Keratinocyte (primary cell): Measurements from ENCODE around the gene TEX28. TPM values are rescaled to one million over a fixed set of nuclear protein-coding genes. Genes with fewer than 3 reads are reported as not detected.

Experiments
- DNase-seq: peaks from one replicate; pipeline ENCODE4 v3.0.0-alpha.2; 2011; ENCODE audit warnings: low read depth, missing footprints, low spot score
- FAIRE-seq: peaks from 2 replicates; lab custom pipeline; 2011; peaks lifted over from hg19 to GRCh38; lab: Jason Lieb, UNC
- H2AFZ ChIP-seq: 2 replicates; pipeline ENCODE4 v1.6.0; 2012; ENCODE audit warnings: low read length, control low read depth, inconsistent platforms; ENCODE audit not compliant: control insufficient read depth
- H3K27ac ChIP-seq: 2 replicates; pipeline ENCODE4 v1.5.1; 2011; ENCODE audit warnings: low read length; ENCODE audit not compliant: control insufficient read depth, insufficient read depth
- H3K27me3 ChIP-seq: 3 replicates; pipeline ENCODE4 v1.6.0; 2011; ENCODE audit warnings: low read length; ENCODE audit not compliant: control insufficient read depth, insufficient read depth; ENCODE audit errors: extremely low read depth
- H3K36me3 ChIP-seq, 2 experiments: 2 replicates in 1 of 2; 3 replicates in 1 of 2; pipeline ENCODE4 v1.5.1; 2011; ENCODE audit warnings: low read length in 2 of 2, mild to moderate bottlenecking in 1 of 2; ENCODE audit not compliant: control insufficient read depth in 2 of 2, insufficient read depth in 2 of 2; ENCODE audit errors: extremely low read depth in 1 of 2
- H3K4me1 ChIP-seq: 3 replicates; pipeline ENCODE4 v1.5.1; 2011; ENCODE audit warnings: low read length; ENCODE audit not compliant: control insufficient read depth, insufficient read depth; ENCODE audit errors: extremely low read depth
- H3K4me2 ChIP-seq: 3 replicates; pipeline ENCODE4 v1.6.0; 2011; ENCODE audit warnings: low read depth, low read length; ENCODE audit not compliant: control insufficient read depth, insufficient read depth; ENCODE audit errors: extremely low read depth
- H3K4me3 ChIP-seq, 3 experiments: fragments of 200-600 bp in 1 of 3; sonication (generic) in 1 of 3; 2 replicates in 2 of 3; 3 replicates in 1 of 3; pipeline ENCODE4 v1.5.1; 2011 to 2016; ENCODE audit warnings: low read length in 3 of 3, mild to moderate bottlenecking in 3 of 3, control low read depth in 2 of 3, inconsistent platforms in 1 of 3, low read depth in 1 of 3, mixed read lengths in 1 of 3, mixed run types in 1 of 3, moderate library complexity in 1 of 3; ENCODE audit not compliant: control insufficient read depth in 2 of 3, insufficient read depth in 2 of 3; ENCODE audit errors: extremely low read depth in 1 of 3
- H3K79me2 ChIP-seq: 2 replicates; pipeline ENCODE4 v1.6.0; 2012; ENCODE audit warnings: low read length; ENCODE audit not compliant: control insufficient read depth, insufficient read depth
- H3K9ac ChIP-seq: 3 replicates; pipeline ENCODE4 v1.6.0; 2011; ENCODE audit warnings: low read length; ENCODE audit not compliant: control insufficient read depth, insufficient read depth; ENCODE audit errors: extremely low read depth
- H3K9me1 ChIP-seq: 3 replicates; pipeline ENCODE4 v1.6.0; 2011; ENCODE audit warnings: low read length; ENCODE audit not compliant: control insufficient read depth, insufficient read depth; ENCODE audit errors: extremely low read depth
- H3K9me3 ChIP-seq: 2 replicates; pipeline ENCODE4 v1.5.1; 2012; ENCODE audit warnings: low read depth, low read length; ENCODE audit not compliant: control insufficient read depth
- H4K20me1 ChIP-seq: 3 replicates; pipeline ENCODE4 v1.6.0; 2011; ENCODE audit warnings: low read length; ENCODE audit not compliant: control insufficient read depth, insufficient read depth; ENCODE audit errors: extremely low read depth
- EZH2 ChIP-seq: IDR thresholded peaks from one replicate; pipeline ENCODE4 v1.6.1; 2012; ENCODE audit warnings: inconsistent platforms, mild to moderate bottlenecking, low read length, moderate library complexity
- dilution Hi-C: fragments of 300-500 bp; cut with MboI; formaldehyde crosslinking; loops from one replicate; pipeline ENCODE4 v1.7.0; 2020; ENCODE audit warnings: low sequenced_read_pairs; ENCODE audit not compliant: extremely low pct_ligation_motif_present
- polyA plus RNA-seq, 5 experiments: library from polyadenylated mRNA; depleted of rRNA in 3 of 5; stranded (reverse) in 3 of 5; stranded (forward) in 1 of 5; unstranded in 1 of 5; fragments of >200 nt; gene quantifications; 1 replicate in 1 of 5; 2 replicates in 3 of 5; 3 replicates in 1 of 5; pipeline versions ENCODE4 v1.2.1 to v1.2.3, GENCODE V29; 2011 to 2012; ENCODE audit warnings: missing spikeins in 2 of 5, low read depth in 1 of 5, low replicate concordance in 1 of 5
- TF ChIP-seq, protein P1 (sequence below), 3 experiments: IDR thresholded peaks in 1 of 3; conservative IDR thresholded peaks in 1 of 3; optimal IDR thresholded peaks in 1 of 3; 2 replicates in 2 of 3; 3 replicates in 1 of 3; pipeline versions ENCODE3 to v1.5.1; 2011; ENCODE audit warnings: low read length in 3 of 3, mild to moderate bottlenecking in 3 of 3, moderate library complexity in 2 of 3, control low read depth in 1 of 3, inconsistent platforms in 1 of 3; ENCODE audit not compliant: insufficient read depth in 2 of 3; ENCODE audit errors: extremely low read depth in 1 of 3

The TEX28 gene
- polyA plus RNA-seq, 1 donor (not counting 4 experiments of a cell fraction or from before 2014, with no cell fraction given): not detected

DNA sequence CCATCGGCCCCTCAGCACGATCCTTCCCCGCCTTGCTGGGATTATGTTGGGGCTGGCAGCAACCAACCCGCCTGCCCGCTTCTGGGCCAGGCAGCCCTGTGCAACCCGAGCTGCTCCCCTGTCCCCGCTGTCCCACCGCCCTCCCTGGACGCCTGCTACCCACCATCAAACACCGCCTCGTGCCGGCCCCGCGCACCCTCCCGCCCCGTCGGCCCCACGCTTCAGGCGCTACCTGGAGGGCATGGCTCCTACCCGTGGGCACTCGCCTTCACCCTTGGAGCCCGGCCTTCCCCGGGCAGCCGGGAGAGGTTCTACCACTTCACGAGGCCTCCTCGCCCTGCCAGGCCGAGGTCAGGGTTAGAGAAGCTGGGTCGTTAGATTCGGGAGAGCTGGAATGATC lies 37.6 kb upstream of the TEX28 start:
- H4K20me1 ChIP-seq: no peaks in the 10 kb centered on the region
- dilution Hi-C loops: no loop called here
- H3K4me3 ChIP-seq: no peak overlapping the region
- DNase-seq: no peak
- H3K79me2 ChIP-seq: no peaks in the 10 kb centered on the region
- no peak for TF ChIP-seq EZH2
- TF ChIP-seq, protein P1, sequence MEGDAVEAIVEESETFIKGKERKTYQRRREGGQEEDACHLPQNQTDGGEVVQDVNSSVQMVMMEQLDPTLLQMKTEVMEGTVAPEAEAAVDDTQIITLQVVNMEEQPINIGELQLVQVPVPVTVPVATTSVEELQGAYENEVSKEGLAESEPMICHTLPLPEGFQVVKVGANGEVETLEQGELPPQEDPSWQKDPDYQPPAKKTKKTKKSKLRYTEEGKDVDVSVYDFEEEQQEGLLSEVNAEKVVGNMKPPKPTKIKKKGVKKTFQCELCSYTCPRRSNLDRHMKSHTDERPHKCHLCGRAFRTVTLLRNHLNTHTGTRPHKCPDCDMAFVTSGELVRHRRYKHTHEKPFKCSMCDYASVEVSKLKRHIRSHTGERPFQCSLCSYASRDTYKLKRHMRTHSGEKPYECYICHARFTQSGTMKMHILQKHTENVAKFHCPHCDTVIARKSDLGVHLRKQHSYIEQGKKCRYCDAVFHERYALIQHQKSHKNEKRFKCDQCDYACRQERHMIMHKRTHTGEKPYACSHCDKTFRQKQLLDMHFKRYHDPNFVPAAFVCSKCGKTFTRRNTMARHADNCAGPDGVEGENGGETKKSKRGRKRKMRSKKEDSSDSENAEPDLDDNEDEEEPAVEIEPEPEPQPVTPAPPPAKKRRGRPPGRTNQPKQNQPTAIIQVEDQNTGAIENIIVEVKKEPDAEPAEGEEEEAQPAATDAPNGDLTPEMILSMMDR (optimal IDR thresholded peaks at IDR 0.05 in 1 of 3, IDR thresholded peaks at IDR 0.05 in 1 of 3, conservative IDR thresholded peaks at IDR 0.05 in 1 of 3; ENCODE audit: extremely low read depth in 1 of 3, insufficient read depth in 2 of 3, low read length in 3 of 3): no peak
- no peaks in the 10 kb centered on the region for H3K4me1 ChIP-seq
- H3K27ac ChIP-seq: no peak overlapping the region
- no peak overlapping the region for H3K9ac ChIP-seq
- H3K36me3 ChIP-seq: no peaks in the 10 kb centered on the region
- H2AFZ ChIP-seq: no peak overlapping the region
- no peak for FAIRE-seq
- no peaks in the 10 kb centered on the region for H3K27me3 ChIP-seq
- no peaks in the 10 kb centered on the region for H3K9me3 ChIP-seq
- no peaks in the 10 kb centered on the region for H3K9me1 ChIP-seq
- no peak overlapping the region for H3K4me2 ChIP-seq

DNA sequence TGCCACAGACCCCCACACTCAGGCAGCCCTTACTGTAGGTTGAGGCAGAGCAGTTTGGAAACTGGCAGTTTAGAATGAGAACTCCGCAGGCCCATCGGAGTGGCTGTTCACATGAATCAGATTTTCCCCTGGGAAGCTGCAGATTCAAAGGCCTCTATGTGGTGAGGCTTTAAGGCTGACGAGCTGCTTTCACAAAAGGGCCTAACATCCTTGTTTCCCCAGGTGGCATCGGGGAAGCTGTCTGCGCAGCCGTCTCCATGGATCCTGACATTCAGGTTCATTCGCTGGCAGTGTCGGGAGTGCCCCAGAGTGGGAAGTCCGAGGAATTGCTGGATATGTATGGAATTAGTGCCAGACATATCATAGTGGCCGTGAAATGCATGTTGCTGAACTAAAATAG lies 34.4 kb upstream of the TEX28 start:
- dilution Hi-C loops: no loop called here

More for the DNA sequence above, 34.4 kb upstream of the TEX28 start:
- Histone ChIP-seq H3K4me3 (no peak overlapping the region), H3K9me1 (no peaks in the 10 kb centered on the region), H3K27ac (no peak overlapping the region), H2AFZ (no peak overlapping the region), H3K79me2 (no peaks in the 10 kb centered on the region), H3K9ac (no peak overlapping the region), H4K20me1 (no peaks in the 10 kb centered on the region), H3K4me2 (no peak overlapping the region), H3K4me1 (no peaks in the 10 kb centered on the region), H3K9me3 (no peaks in the 10 kb centered on the region), H3K36me3 (no peaks in the 10 kb centered on the region), H3K27me3 (peaks cover 3% of the 10 kb centered on the region)
- TF ChIP-seq, protein P1 (optimal IDR thresholded peaks at IDR 0.05 in 1 of 3, IDR thresholded peaks at IDR 0.05 in 1 of 3, conservative IDR thresholded peaks at IDR 0.05 in 1 of 3; ENCODE audit: extremely low read depth in 1 of 3, insufficient read depth in 2 of 3, low read length in 3 of 3): no peak
- no peak for TF ChIP-seq EZH2
- no peak for FAIRE-seq
- no peak for DNase-seq
